ENCODE results near the gene SMIM1.

- TF ChIP-seq EZH2phosphoT487 (IDR thresholded peaks at IDR 0.05; ENCODE audit: insufficient read depth, low read depth) (no peak), EZH2 (IDR thresholded peaks at IDR 0.05; ENCODE audit: insufficient read depth, poor library complexity, severe bottlenecking) (no peak)
Observed at GRCh38 chr1:3736131-3736561, 36.4 kb upstream of the SMIM1 start.
